Osteocyte (in vitro differentiated cells): ENCODE measurements around the gene RASSF4. TPM values are rescaled to one million over a fixed set of nuclear protein-coding genes. Genes with fewer than 3 reads are reported as not detected.

Experiments used
- DNase-seq: peaks from one replicate; pipeline ENCODE4 v3.0.0; 2021; ENCODE audit warnings: mixed read lengths; ENCODE audit not compliant: unreplicated experiment; ENCODE audit errors: extremely low spot score
- H3K27ac Mint-ChIP-seq: one replicate; pipeline ENCODE4 v1.8.0; 2021; ENCODE audit warnings: mild to moderate bottlenecking, mixed read lengths; ENCODE audit not compliant: unreplicated experiment
- H3K27me3 Mint-ChIP-seq: one replicate; pipeline ENCODE4 v1.8.0; 2021; ENCODE audit warnings: mixed read lengths; ENCODE audit not compliant: unreplicated experiment
- H3K36me3 Mint-ChIP-seq: one replicate; pipeline ENCODE4 v1.8.0; 2021; ENCODE audit warnings: mixed read lengths; ENCODE audit not compliant: unreplicated experiment
- H3K4me1 Mint-ChIP-seq: one replicate; pipeline ENCODE4 v1.8.0; 2021; ENCODE audit warnings: mixed read lengths; ENCODE audit not compliant: unreplicated experiment
- H3K4me3 Mint-ChIP-seq: one replicate; pipeline ENCODE4 v1.8.0; 2021; ENCODE audit warnings: mild to moderate bottlenecking, moderate library complexity, mixed read lengths; ENCODE audit not compliant: unreplicated experiment
- H3K9me3 Mint-ChIP-seq: one replicate; pipeline ENCODE4 v1.8.0; 2021; ENCODE audit warnings: mixed read lengths; ENCODE audit not compliant: unreplicated experiment
- total RNA-seq: library from RNA; stranded (reverse); gene quantifications from 2 replicates; pipeline ENCODE4 v1.2.1, GENCODE V29; 2021
- TF ChIP-seq, protein P1 (sequence below): fragments of 200-600 bp; sonication (generic); IDR thresholded peaks from 2 replicates; pipeline ENCODE4 v1.5.0; 2021; ENCODE audit warnings: antibody characterized with exemption, mild to moderate bottlenecking, moderate library complexity

RASSF4 gene
- total RNA-seq, 1 donor from 2014 or later, result 11.8 TPM

DNA sequence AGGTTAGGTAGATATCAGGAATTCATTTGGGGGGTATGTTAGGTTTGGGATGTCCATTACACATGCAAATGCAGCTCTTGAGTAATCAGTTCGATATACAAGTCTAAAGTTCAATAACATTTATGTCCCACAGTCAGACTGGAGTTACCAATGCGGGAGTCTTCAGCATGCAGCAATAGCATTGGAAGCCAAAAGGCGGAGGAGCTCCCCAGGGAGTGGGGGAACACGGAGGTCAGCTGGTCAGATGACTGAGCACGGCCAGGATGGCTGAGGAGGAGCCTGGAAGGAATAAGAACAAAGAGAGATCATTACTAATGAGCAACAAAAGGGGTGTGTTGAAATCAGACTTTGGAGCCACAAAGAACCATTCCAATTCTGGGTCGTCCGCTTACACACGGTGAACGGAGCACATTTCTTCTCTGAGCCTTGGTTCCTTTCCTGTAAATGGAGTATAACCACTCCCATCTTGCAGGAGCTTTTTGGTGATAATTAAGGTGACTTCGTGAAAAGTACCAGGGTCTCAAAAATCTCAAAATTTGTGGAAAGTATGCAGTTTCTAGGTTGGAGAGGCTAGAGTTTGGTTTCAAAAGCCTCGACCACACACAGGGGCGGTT lies 40.6 kb downstream of the RASSF4 start:
- peak overlapping the region; percentile 77 for H3K4me3 Mint-ChIP-seq
- no peak for DNase-seq
- peaks cover 33% of the 10 kb centered on the region for H3K4me1 Mint-ChIP-seq
- H3K36me3 Mint-ChIP-seq, result peaks cover 29% of the 10 kb centered on the region
- H3K27me3 Mint-ChIP-seq, result no peaks in the 10 kb centered on the region
- peak overlapping the region; percentile 91 for H3K27ac Mint-ChIP-seq
- TF ChIP-seq, protein P1, sequence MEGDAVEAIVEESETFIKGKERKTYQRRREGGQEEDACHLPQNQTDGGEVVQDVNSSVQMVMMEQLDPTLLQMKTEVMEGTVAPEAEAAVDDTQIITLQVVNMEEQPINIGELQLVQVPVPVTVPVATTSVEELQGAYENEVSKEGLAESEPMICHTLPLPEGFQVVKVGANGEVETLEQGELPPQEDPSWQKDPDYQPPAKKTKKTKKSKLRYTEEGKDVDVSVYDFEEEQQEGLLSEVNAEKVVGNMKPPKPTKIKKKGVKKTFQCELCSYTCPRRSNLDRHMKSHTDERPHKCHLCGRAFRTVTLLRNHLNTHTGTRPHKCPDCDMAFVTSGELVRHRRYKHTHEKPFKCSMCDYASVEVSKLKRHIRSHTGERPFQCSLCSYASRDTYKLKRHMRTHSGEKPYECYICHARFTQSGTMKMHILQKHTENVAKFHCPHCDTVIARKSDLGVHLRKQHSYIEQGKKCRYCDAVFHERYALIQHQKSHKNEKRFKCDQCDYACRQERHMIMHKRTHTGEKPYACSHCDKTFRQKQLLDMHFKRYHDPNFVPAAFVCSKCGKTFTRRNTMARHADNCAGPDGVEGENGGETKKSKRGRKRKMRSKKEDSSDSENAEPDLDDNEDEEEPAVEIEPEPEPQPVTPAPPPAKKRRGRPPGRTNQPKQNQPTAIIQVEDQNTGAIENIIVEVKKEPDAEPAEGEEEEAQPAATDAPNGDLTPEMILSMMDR, result no peak
- peaks cover 13% of the 10 kb centered on the region for H3K9me3 Mint-ChIP-seq

DNA sequence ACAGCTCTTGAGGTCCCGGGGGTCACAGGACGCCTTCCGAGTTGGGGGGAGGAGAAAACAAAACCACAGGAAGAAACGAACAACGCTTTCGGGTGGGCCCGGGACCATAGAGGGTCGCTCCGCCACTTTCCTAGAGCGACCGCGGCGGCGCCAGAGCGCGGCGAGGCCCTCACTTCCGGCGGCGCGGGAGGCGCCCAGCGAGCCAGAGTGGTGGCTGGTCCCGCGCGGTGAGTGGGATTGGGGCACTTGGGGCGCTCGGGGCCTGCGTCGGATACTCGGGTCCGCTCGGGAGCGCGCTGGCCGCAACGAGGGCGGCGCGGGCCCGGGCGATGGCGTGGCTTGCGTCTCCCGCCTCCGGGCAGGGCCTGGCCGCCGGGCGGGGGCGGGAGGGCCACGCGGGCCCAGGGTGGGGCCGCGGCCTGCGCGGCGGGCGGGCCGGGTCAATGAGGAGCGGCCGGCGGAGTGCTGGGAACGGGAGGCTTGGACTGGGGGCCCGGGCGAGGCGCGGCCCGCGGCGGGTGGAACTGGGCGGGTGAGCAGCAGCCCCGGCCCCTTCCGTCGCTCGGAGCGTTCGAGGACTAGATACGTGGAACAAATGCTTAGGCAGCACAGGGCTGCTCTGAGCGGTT lies 41.3 kb downstream of the RASSF4 start, which contains the start of gene ZNF22:
ZNF22 (plus strand) TSS at position 172 of the 629 bp plus-strand sequence. CDS start 2,446 bp downstream, outside the sequence.
- TF ChIP-seq, protein P1, result peak; percentile 29
- peak within 1 kb of the TSS; percentile 91 for H3K27ac Mint-ChIP-seq
- H3K9me3 Mint-ChIP-seq, result peaks cover 13% of the 10 kb centered on the region
- peaks cover 33% of the 10 kb centered on the region for H3K36me3 Mint-ChIP-seq
- peak within 1 kb of the TSS; percentile 83 for H3K4me3 Mint-ChIP-seq
- no peaks in the 10 kb centered on the region for H3K27me3 Mint-ChIP-seq
- peaks cover 30% of the 10 kb centered on the region for H3K4me1 Mint-ChIP-seq
- no peak for DNase-seq

DNA sequence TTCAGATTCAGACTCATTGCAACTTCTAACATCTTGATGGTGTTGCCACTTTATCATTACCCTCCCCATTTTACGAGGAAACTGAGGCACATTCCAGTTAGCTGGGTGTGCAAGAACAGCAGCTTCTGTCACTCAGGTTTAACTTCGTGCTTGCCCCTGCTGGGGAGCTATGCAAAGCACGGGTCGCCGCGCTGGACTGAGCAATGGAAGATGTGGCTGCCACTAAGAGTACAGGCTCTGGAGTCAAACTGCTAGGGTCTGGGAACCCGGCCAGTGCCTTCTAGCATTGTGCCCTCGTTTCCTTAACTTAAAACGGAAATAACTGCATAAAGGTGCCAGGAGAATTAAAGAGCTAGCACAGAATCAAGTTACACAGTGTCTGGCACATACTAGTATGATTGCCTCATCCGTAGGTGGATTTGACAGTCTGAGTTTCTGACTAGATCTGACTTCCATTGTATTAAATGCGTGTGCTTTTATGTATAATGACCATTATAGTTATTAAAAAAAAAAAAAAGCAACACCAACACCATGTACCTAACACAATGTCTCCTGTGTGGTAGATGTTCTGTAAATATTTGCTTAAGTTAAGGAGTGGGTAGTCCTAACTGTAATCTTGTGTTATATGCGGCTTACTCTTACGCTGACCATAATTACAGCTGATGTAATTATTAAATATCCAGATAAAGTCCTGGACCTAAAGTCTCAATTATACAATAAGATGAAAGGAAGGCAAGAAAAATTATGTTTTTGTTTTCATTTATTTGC lies 42.0 kb downstream of the RASSF4 start:
- DNase-seq, result no peak
- Mint-ChIP-seq H3K27me3 (no peaks in the 10 kb centered on the region), H3K9me3 (peaks cover 13% of the 10 kb centered on the region), H3K36me3 (peaks cover 33% of the 10 kb centered on the region), H3K4me3 (peak overlapping the region; percentile 83), H3K27ac (peak overlapping the region; percentile 91), H3K4me1 (peaks cover 23% of the 10 kb centered on the region)
- TF ChIP-seq, protein P1, result no peak

DNA sequence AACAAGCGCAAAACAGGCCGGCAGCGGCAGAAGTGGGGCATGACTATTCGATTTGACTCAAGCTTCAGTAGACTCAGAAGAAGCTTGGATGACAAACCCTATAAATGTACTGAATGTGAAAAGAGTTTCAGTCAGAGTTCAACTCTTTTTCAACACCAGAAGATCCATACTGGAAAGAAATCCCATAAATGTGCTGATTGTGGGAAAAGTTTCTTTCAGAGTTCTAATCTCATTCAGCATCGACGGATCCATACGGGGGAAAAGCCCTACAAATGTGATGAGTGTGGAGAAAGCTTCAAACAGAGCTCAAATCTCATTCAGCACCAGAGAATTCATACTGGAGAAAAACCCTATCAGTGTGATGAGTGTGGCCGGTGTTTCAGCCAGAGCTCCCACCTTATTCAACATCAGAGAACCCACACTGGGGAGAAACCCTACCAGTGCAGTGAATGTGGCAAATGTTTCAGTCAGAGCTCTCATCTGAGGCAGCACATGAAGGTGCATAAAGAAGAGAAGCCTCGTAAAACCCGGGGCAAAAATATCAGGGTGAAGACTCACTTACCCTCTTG lies 43.9 kb downstream of the RASSF4 start:
- no peak overlapping the region for H3K4me3 Mint-ChIP-seq
- DNase-seq, result no peak
- H3K4me1 Mint-ChIP-seq, result peaks cover 22% of the 10 kb centered on the region
- no peaks in the 10 kb centered on the region for H3K27me3 Mint-ChIP-seq
- no peak overlapping the region for H3K27ac Mint-ChIP-seq
- TF ChIP-seq, protein P1, result no peak
- peaks cover 13% of the 10 kb centered on the region for H3K9me3 Mint-ChIP-seq
- peaks cover 33% of the 10 kb centered on the region for H3K36me3 Mint-ChIP-seq
